GM12872 (cell line): ENCODE measurements around the gene SAC3D1.

ENCODE experiments used
- CTCF ChIP-seq: IDR thresholded peaks from 3 replicates; pipeline ENCODE4 v1.5.1; 2011; ENCODE audit warnings: low read depth, mild to moderate bottlenecking, low read length, moderate library complexity; ENCODE audit not compliant: insufficient read depth

The SAC3D1 gene

GRCh38 chr11:65085446-65085845 lies 44.4 kb downstream of the SAC3D1 start:
- TF ChIP-seq CTCF, result no peak

DNA sequence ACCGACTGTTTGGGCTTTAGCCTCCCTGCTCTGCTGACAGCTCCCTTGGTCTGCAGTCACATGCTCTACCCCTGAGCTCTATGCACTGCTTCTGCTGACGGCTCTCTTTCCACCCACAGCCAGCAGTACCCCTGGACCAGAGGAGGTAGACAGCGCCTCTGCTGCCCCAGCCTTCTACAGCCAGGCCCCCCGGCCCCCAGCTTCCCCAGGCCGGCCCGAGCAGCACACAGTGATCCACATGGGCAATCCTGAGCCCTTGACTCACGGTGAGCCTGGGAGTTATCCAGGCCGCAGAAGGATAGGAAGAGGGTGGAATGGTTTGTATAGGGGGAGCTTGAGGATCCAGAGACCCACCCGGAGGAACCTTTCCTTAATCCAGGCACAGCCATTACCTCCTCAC lies 45.8 kb downstream of the SAC3D1 start:
- TF ChIP-seq CTCF, result no peak

- TF ChIP-seq CTCF, result no peak
Measured at GRCh38 chr11:65087216-65087615, 46.2 kb downstream of the SAC3D1 start.

DNA sequence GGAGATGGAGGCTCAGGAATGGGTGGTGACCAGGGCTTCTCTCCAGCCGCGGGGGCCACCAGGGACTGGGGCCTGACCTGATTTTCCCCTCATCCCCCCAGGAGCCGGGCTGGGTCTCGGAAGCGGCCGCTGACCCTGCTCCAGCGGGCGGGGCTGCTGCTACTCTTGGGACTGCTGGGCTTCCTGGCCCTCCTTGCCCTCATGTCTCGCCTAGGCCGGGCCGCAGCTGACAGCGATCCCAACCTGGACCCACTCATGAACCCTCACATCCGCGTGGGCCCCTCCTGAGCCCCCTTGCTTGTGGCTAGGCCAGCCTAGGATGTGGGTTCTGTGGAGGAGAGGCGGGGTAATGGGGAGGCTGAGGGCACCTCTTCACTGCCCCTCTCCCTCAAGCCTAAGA lies 46.8 kb downstream of the SAC3D1 start:
- no peak for TF ChIP-seq CTCF

DNA sequence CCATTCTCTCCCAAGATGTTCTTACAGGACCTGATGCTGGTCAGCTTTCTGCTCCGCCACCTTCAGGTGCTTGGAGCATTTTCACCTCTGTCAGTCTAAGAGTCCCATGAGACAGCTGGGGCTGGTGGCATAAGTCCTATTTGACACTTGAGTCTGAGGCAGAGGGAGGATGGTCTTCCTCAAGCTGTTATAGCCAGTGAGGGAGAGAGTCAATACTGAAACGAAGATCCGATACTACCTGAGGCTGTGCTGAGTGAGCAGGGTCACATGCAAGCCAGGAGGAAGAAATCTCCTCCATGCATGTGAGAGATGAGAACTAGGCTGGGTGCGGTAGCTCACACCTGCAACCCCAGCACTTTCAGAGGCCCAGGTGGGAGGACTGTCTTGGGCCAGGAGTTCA lies 48.6 kb downstream of the SAC3D1 start:
- no peak for TF ChIP-seq CTCF

DNA sequence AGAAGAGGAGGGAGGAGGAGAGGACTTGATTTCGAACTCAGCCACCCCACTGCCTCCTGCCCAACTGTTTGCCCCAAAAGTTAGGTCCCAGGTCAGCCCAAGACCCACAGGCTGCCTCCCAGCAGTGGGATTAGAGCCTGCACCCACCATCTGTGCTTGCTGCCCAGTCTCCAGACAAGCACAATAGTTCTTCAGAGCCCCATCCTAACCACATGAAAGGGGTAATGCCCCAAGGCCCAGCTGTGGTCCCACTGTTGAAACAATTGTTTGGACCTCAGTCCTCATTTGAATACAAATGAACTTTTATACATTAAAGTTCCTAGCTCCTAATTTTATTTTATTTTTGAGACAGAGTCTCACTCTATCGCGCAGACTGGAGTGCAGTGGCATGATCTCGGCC lies 49.6 kb downstream of the SAC3D1 start:
- no peak for TF ChIP-seq CTCF
